Small intestine (tissue), 4 donors: ENCODE data around the gene FIGNL2. TPM values are rescaled to one million over a fixed set of nuclear protein-coding genes. Genes with fewer than 3 reads are reported as not detected.

Source experiments
- polyA plus RNA-seq, 4 donors: library from polyadenylated mRNA; stranded (reverse) in 3 of 4; unstranded in 1 of 4; fragments of 200-250 nt in 3 of 4; fragments of 120-200 nt in 1 of 4; gene quantifications; one replicate each; pipeline versions ENCODE4 v1.2.1 to v1.2.3, GENCODE V29; 2013
- donor health status: healthy with polysubstance abuse.
- donor health status: Bipolar disorder and iron deficiency.
- donor health status: healthy.

Gene FIGNL2
- polyA plus RNA-seq, 4 donors, result 0.39 to 0.41 TPM; not detected in 2

Other genes with a start within 250 kb of the FIGNL2 start
- under 1 TPM in 1 of 4 donors, not detected in 3; 0.04 TPM for gene ANKRD33, start 39.4 kb upstream of the FIGNL2 start, polyA plus RNA-seq
- gene ACVRL1, start 58.8 kb upstream of the FIGNL2 start, polyA plus RNA-seq, result 10 to 100 TPM in 2 of 4 donors, 1 to 10 TPM in 1, under 1 TPM in 1; 0.89 to 44.2 (median 10.4) TPM
- 10 to 100 TPM; 11.6 to 75.8 (median 21.4) TPM for gene ACVR1B, start 103.0 kb upstream of the FIGNL2 start, polyA plus RNA-seq
- gene TAMALIN, start 158.2 kb upstream of the FIGNL2 start, polyA plus RNA-seq, result 10 to 100 TPM in 2 of 4 donors, 1 to 10 TPM in 2; 3.8 to 32.5 (median 10.1) TPM
- gene NR4A1, start 202.7 kb upstream of the FIGNL2 start, polyA plus RNA-seq, result 100 to 1,000 TPM in 1 of 4 donors, 10 to 100 TPM in 2, 1 to 10 TPM in 1; 6.7 to 100 (median 34.7) TPM
- 10 to 100 TPM; 26.7 to 65.1 (median 55.5) TPM for gene ATG101, start 221.3 kb upstream of the FIGNL2 start, polyA plus RNA-seq
- gene SMIM41, start 231.0 kb upstream of the FIGNL2 start, polyA plus RNA-seq, result 1 to 10 TPM in 1 of 4 donors, under 1 TPM in 2, not detected in 1; 0.46 to 1.6 (median 0.80) TPM